ENCODE data around the gene ZNF860. TPM values are rescaled to one million over a fixed set of nuclear protein-coding genes. Genes with fewer than 3 reads are reported as not detected.
A peak's percentile ranks its signal among the peaks of the same experiment; 100 is the strongest.

ZNF860 gene
- total and polyA plus RNA-seq, 2 donors (not counting 1 experiment from before 2014, with no cell fraction given), result 16.2 to 41.4 TPM

GRCh38 chr3:31943041-31943440 lies 38.5 kb upstream of the ZNF860 start:
- no peak overlapping the region for H3K4me2 ChIP-seq (replicated peaks; ENCODE audit: low read depth, low read length, poor library complexity, severe bottlenecking)
- Mint-ChIP-seq H3K4me3 (no peak overlapping the region), H3K9me3 (ENCODE audit: insufficient read depth) (no peaks in the 10 kb centered on the region), H3K4me1 (peaks cover 59% of the 10 kb centered on the region), H3K27ac (peak overlapping the region; percentile 5), H3K27me3 (no peaks in the 10 kb centered on the region)
- ChIA-PET CTCF (no interaction called here), POLR2A (interaction anchor here (1.0 kb wide), 1 partner anchor 16 kb away, joined by 4 read pairs; no protein-coding TSS in a partner anchor)
- no peak for TF ChIP-seq CTCF (IDR thresholded peaks at IDR 0.05)
- TF ChIP-seq EZH2 (IDR thresholded peaks at IDR 0.05; ENCODE audit: borderline replicate concordance, insufficient read depth, low read depth, low read length, poor library complexity, severe bottlenecking), result no peak
- no peak overlapping the region for H3K4me3 ChIP-seq (ENCODE audit: control extremely low read depth in 1 of 5, extremely low read depth in 1 of 5, insufficient read depth in 1 of 5, low read depth in 2 of 5, low read length in 4 of 5)
- peaks cover 0 to 7% (median 2%) of the 10 kb centered on the region in 3 donors for H3K9me3 ChIP-seq (ENCODE audit: control extremely low read depth in 1 of 3, control insufficient read depth in 2 of 3, insufficient read depth in 1 of 3, low read length in 2 of 3)
- peaks cover 83 to 90% of the 10 kb centered on the region in 2 donors for H3K4me1 ChIP-seq (ENCODE audit: control insufficient read depth in 2 of 2, insufficient read depth in 2 of 2, low read length in 2 of 2)
- DNase-seq (no peak), ATAC-seq (ENCODE audit: low read depth) (no peak)
- no peaks in the 10 kb centered on the region for H3K27me3 ChIP-seq (replicated peaks in 1 of 4; ENCODE audit: control extremely low read depth in 1 of 4, control insufficient read depth in 3 of 4, insufficient read depth in 4 of 4, low read length in 3 of 4)
- H3K36me3 ChIP-seq (replicated peaks in 1 of 2; ENCODE audit: control extremely low read depth in 1 of 2, control insufficient read depth in 1 of 2, extremely low read depth in 1 of 2, insufficient read depth in 2 of 2, low read length in 1 of 2), result peaks cover 1 to 12% of the 10 kb centered on the region in 2 experiments
- no peak overlapping the region for H3K27ac ChIP-seq (ENCODE audit: low read length in 2 of 2)
- H3K9ac ChIP-seq (ENCODE audit: low read length), result no peak overlapping the region
- no peaks in the 10 kb centered on the region for H4K20me1 ChIP-seq (ENCODE audit: control insufficient read depth, insufficient read depth, low read length, poor library complexity, severe bottlenecking)
- intact Hi-C loops (cut with micrococcal nuclease), result no loop called here
- no peak overlapping the region for H2AFZ ChIP-seq (ENCODE audit: insufficient read depth, low read depth, low read length, poor library complexity, severe bottlenecking)
- H3K79me2 ChIP-seq (ENCODE audit: control insufficient read depth, insufficient read depth, low read length), result peaks cover 100% of the 10 kb centered on the region

DNA sequence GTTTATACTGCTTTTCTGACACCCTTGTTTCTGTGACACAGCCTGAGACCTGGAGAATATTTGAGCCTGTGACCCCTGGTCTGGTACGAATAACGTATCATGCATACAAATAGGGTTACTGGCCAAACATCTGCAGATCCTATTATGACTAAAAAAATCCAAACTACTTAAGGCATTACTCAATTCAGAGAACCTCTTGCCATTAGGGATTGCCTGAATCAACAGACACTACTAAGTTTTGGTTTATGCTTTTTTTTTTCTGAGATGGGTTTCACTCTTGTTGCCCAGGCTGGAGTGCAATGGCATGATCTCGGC lies 35.9 kb upstream of the ZNF860 start:
- no peaks in the 10 kb centered on the region for H3K27me3 Mint-ChIP-seq
- Histone ChIP-seq H3K4me2 (replicated peaks; ENCODE audit: low read depth, low read length, poor library complexity, severe bottlenecking) (peak overlapping the region; percentile 67), H3K9ac (ENCODE audit: low read length) (no peak overlapping the region), H2AFZ (ENCODE audit: insufficient read depth, low read depth, low read length, poor library complexity, severe bottlenecking) (peak overlapping the region; percentile 70), H3K79me2 (ENCODE audit: control insufficient read depth, insufficient read depth, low read length) (peaks cover 99% of the 10 kb centered on the region), H3K27me3 (replicated peaks in 1 of 4; ENCODE audit: control extremely low read depth in 1 of 4, control insufficient read depth in 3 of 4, insufficient read depth in 4 of 4, low read length in 3 of 4) (no peaks in the 10 kb centered on the region), H3K27ac (ENCODE audit: low read length in 2 of 2) (peak overlapping the region; percentile 83 to 93), H3K4me1 (ENCODE audit: control insufficient read depth in 2 of 2, insufficient read depth in 2 of 2, low read length in 2 of 2) (peaks cover 83 to 88% of the 10 kb centered on the region in 2 donors), H4K20me1 (ENCODE audit: control insufficient read depth, insufficient read depth, low read length, poor library complexity, severe bottlenecking) (no peaks in the 10 kb centered on the region), H3K4me3 (ENCODE audit: control extremely low read depth in 1 of 5, extremely low read depth in 1 of 5, insufficient read depth in 1 of 5, low read depth in 2 of 5, low read length in 4 of 5) (peak overlapping the region in 2 of 5 experiments; percentile 15 to 21), H3K9me3 (ENCODE audit: control extremely low read depth in 1 of 3, control insufficient read depth in 2 of 3, insufficient read depth in 1 of 3, low read length in 2 of 3) (peaks cover 0 to 14% (median 2%) of the 10 kb centered on the region in 3 donors), H3K36me3 (replicated peaks in 1 of 2; ENCODE audit: control extremely low read depth in 1 of 2, control insufficient read depth in 1 of 2, extremely low read depth in 1 of 2, insufficient read depth in 2 of 2, low read length in 1 of 2) (peaks cover 0 to 12% of the 10 kb centered on the region in 2 experiments)
- ChIA-PET POLR2A (interaction anchor here (0.7 to 1.4 kb wide), 5 partner anchors 12 to 32 kb away, joined by 3 to 5 read pairs (median 4); no protein-coding TSS in a partner anchor), CTCF (interaction anchor here (0.7 kb wide), 1 partner anchor 221 kb away, joined by 3 read pairs; no protein-coding TSS in a partner anchor)
- DNase-seq (no peak), ATAC-seq (ENCODE audit: low read depth) (no peak)
- no CpG with 5 or more reads among the region's 3 CpGs for WGBS (ENCODE audit: insufficient coverage)
- H3K4me3 Mint-ChIP-seq, result peak overlapping the region; percentile 84
- peaks cover 3% of the 10 kb centered on the region for H3K9me3 Mint-ChIP-seq (ENCODE audit: insufficient read depth)
- H3K4me1 Mint-ChIP-seq, result peaks cover 84% of the 10 kb centered on the region
- intact Hi-C loops (cut with micrococcal nuclease), result loop anchor here (2.0 kb wide), 2 partner anchors 15 kb away; no protein-coding TSS in a partner anchor
- peak overlapping the region; percentile 98 for H3K27ac Mint-ChIP-seq
- TF ChIP-seq CTCF (IDR thresholded peaks at IDR 0.05) (no peak), EZH2 (IDR thresholded peaks at IDR 0.05; ENCODE audit: borderline replicate concordance, insufficient read depth, low read depth, low read length, poor library complexity, severe bottlenecking) (no peak)
